Urinary bladder (tissue), 4 donors: Measurements from ENCODE around the gene GBA2. TPM values are rescaled to one million over a fixed set of nuclear protein-coding genes. Genes with fewer than 3 reads are reported as not detected.
A peak's percentile ranks its signal among the peaks of the same experiment; 100 is the strongest.

Experiments
- DNase-seq: peaks from one replicate; pipeline ENCODE4 v3.0.0-alpha.2; 2015; ENCODE audit errors: extremely low spot score
- H3K27ac ChIP-seq: one replicate; pipeline ENCODE4 v1.5.1; 2013; ENCODE audit warnings: low read depth, mild to moderate bottlenecking, moderate library complexity
- H3K36me3 ChIP-seq: one replicate; pipeline ENCODE4 v1.6.1; 2013; ENCODE audit warnings: mild to moderate bottlenecking, moderate library complexity; ENCODE audit not compliant: insufficient read depth
- H3K4me1 ChIP-seq: one replicate; pipeline ENCODE4 v1.6.1; 2013; ENCODE audit warnings: mild to moderate bottlenecking, moderate library complexity; ENCODE audit not compliant: insufficient read depth
- H3K4me3 ChIP-seq: one replicate; pipeline ENCODE4 v1.5.1; 2013; ENCODE audit warnings: low read depth, low read length
- WGBS: extraction: QIAGEN DNeasy Blood & Tissue Kit; methylation state at CpG from one replicate; pipeline ENCODE4 v1.1.7; 2013; 5-methylcytosine and 5-hydroxymethylcytosine counted together
- polyA plus RNA-seq: library from polyadenylated mRNA; stranded (reverse); fragments of 200-250 nt; gene quantifications from one replicate; pipeline ENCODE4 v1.2.3, GENCODE V29; 2013
- total RNA-seq: library from RNA; depleted of rRNA; stranded (reverse); fragments of >200 nt; gene quantifications from one replicate; pipeline ENCODE4 v1.2.3, GENCODE V29; 2014
- donor health status: healthy with polysubstance abuse.
- donor health status: healthy.

GBA2 gene
- total and polyA plus RNA-seq, 2 donors: 36.0 to 51.4 TPM

DNA sequence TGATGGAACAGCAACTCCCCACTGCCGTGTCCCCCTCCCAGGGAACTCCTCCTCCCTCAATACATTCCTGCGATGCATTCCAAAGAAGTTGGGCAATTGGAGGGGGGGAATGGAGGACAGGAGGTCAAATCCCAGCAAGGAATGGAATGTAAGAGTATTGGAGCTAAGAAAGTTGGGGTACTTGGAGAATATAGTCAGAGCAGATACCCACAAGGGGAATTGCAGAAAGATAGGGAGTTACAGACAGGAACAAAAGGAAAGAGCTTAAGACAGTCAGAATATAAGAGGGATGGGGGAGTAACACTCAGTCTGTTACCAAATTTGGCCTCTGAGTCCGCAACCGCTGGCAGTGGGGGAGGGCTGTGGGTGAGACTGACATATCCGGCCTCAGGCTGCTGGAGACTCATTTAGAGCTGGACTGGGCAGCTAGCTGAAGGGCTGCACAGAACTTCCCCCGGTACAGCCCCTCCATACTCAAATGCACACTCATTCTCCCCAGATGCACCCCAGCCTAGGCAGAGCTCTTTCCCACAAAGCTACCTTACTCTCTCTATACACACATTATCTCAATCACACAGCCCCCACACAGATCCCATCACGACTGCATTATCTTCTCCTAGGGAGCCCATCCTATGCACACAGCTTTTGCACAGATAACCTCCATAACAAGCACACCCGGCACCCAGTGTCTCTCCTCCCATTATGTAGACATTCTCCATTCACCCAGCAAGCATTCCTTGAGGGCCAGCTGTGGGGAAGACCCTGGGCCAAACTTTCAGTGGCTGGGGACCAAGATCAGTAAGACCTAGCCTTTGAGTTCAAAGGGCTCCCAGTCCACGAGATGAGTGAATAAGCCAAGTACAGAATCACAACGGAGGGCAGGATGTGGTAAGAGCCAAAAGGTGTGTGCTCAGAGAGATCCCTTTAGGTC, 20.7 kb downstream of the GBA2 start:
- no peaks in the 10 kb centered on the region for H3K36me3 ChIP-seq
- H3K27ac ChIP-seq: peak overlapping the region; percentile 42
- peak; percentile 37 for DNase-seq
- 6% methylated on average over 10 of the region's 10 CpGs for WGBS
- H3K4me1 ChIP-seq: peaks cover 4% of the 10 kb centered on the region
- H3K4me3 ChIP-seq: peak overlapping the region; percentile 1

DNA sequence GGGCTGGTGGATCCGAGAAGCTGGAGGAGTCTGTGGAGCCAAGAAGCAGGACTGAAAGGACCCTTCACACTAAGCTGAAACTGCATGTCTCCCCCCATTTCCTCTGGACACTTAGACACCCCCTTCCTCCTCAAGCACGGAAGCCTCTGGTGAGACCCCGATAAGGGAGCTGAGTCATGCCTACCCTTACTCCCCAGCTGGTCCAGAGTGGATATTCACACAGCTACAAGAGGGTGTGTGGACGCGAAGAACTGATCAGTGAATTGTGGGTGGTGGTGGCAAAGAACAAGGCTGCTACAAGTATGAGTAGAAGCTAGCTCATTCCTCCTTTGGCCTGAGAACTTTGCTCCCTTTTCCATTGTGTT, 21.4 kb downstream of the GBA2 start:
- Histone ChIP-seq H3K4me3 (no peak overlapping the region), H3K27ac (peak overlapping the region; percentile 42), H3K4me1 (peaks cover 4% of the 10 kb centered on the region), H3K36me3 (no peaks in the 10 kb centered on the region)
- no peak for DNase-seq
- 15% methylated on average over 5 of the region's 5 CpGs for WGBS

DNA sequence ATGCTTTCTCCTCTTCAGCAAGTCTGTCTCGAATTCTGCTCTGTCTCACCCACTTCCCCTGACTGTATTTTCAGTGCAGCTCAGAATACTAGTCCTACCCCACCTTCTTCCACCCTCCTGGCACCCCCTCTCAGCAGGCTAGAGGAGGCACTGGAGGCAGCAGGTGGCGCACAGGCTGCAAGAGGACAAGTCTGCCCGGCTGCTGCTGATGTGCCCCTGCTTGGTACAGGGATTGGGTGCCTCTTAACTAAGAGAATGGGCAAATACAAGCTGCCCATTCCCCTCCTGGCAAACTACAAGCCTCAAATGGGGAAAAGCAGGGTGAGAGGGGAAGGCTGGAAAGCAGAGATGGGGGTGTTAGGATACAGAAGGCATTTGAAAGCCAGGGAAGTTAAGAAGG, 22.1 kb downstream of the GBA2 start:
- DNase-seq: no peak
- H3K27ac ChIP-seq: no peak overlapping the region
- peaks cover 4% of the 10 kb centered on the region for H3K4me1 ChIP-seq
- no peak overlapping the region for H3K4me3 ChIP-seq
- WGBS: 38% methylated on average over 3 of the region's 3 CpGs
- no peaks in the 10 kb centered on the region for H3K36me3 ChIP-seq

DNA sequence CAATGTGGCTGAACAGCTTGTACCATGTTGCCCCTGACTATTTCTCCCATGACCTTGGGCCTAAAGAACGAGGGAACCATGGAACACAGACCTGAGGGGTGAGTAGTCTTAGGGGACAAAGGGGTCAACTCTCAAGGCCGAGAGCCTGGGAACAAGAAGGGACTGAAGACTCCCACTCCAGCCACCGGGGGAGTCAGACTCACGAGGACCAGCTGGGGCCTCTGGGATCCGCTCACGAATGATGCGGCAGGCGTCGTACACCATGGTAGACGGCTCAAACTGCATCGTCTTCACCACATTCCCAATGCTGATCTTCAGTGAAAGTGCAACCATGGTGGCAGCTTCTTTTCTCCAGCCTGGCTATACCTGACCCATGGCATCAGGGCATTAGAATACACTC, 23.7 kb downstream of the GBA2 start:
- no peaks in the 10 kb centered on the region for H3K36me3 ChIP-seq
- no peak for DNase-seq

DNA sequence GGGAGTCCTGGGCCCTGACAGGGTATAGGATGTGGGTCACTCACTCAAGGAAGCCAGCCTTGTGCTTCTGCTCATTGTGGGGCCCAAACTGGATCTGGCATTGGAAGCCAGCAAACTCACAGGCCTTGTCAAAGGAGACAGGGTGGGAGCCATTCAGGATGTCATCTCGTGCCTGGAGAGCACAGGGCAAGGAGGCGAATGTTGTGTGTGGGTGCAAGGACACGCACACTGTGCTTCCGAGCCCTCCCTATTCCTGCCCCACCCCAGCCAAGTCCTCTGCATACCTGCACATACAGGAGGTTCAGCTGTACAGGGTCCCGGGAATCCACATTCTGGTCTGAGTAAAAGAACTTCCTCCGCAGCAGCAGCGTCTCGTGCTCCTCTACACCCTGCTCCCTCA, 25.1 kb downstream of the GBA2 start:
- Histone ChIP-seq H3K27ac (no peak overlapping the region), H3K36me3 (peaks cover under 1% of the 10 kb centered on the region), H3K4me1 (no peaks in the 10 kb centered on the region), H3K4me3 (no peak overlapping the region)
- 95% methylated on average over 8 of the region's 8 CpGs for WGBS
- DNase-seq: no peak

More for the DNA sequence above, 23.7 kb downstream of the GBA2 start:
- H3K4me3 ChIP-seq: no peak overlapping the region
- WGBS: 91% methylated on average over 11 of the region's 11 CpGs
- no peak overlapping the region for H3K27ac ChIP-seq
- H3K4me1 ChIP-seq: peaks cover 2% of the 10 kb centered on the region

DNA sequence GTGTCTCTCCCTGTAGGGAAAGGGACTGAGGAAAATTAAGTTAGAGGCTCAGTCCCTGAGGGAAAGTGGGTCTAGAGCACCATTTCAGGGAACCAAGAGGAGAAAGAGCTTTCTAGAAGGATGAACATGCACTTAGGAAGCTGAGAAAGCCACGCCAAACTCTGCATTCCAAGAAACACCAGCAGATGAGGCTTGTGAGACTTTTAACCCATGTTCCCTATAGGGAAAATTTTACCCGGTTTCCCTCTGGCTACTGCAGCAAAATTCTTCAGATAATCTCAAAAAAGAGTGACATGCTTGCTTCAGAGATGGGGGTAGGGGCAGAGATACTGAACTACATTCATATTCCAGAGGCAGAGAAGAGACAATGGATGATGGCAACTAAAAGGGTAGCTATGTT, 25.6 kb downstream of the GBA2 start:
- Histone ChIP-seq H3K27ac (no peak overlapping the region), H3K4me1 (no peaks in the 10 kb centered on the region)
- WGBS: 85% methylated on average over 2 of the region's 2 CpGs

GRCh38 chr9:35719546-35719945, 29.5 kb downstream of the GBA2 start:
- Histone ChIP-seq H3K27ac (no peak overlapping the region), H3K36me3 (peaks cover 6% of the 10 kb centered on the region), H3K4me3 (no peak overlapping the region), H3K4me1 (no peaks in the 10 kb centered on the region)
- no peak for DNase-seq
- 92% methylated on average over 4 of the region's 4 CpGs for WGBS

More for the DNA sequence above, 25.6 kb downstream of the GBA2 start:
- Histone ChIP-seq H3K4me3 (no peak overlapping the region), H3K36me3 (peaks cover 4% of the 10 kb centered on the region)
- DNase-seq: no peak

DNA sequence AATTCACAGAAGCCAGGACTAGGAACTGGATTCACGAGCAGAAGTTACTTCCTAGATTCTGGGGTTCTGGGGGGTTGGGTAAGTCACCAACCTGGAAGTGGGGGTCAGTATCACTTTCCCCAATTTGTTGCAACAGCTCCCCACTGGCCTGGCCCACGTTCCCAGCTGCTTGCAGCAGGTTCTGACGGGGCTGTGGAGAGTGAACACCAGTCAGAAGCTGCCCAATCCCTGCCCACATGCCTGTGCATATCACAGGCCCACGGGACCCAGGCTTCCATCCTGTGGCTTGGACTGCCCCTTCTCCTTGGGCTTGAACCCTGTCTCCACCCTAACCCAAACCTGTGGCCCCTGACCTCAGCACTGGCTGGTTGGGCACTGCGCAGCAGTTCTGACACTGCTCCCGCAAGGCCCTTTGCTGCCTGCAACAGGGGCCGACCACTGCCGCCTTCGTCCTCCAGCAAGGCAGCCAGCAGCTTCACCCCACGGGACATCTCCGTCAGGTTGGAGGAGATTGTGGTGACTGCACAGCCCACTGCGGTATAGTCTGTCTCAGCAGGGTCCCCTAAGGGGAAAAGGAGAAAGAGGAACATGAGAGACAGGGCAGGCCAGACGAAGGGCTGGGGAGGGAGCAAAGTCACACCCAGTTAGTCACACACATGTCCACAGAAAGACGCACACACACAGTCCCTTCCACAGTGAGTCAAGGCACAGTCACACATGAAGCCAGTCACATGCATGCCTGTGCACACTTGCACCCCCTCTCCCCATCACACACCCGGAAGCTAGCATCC, 30.1 kb downstream of the GBA2 start:
- Histone ChIP-seq H3K4me1 (no peaks in the 10 kb centered on the region), H3K4me3 (no peak overlapping the region), H3K36me3 (peaks cover 10% of the 10 kb centered on the region), H3K27ac (no peak overlapping the region)
- DNase-seq: no peak
- 86% methylated on average over 15 of the region's 15 CpGs for WGBS

- Histone ChIP-seq H3K36me3 (peaks cover 20% of the 10 kb centered on the region), H3K4me1 (no peaks in the 10 kb centered on the region), H3K27ac (no peak overlapping the region), H3K4me3 (no peak overlapping the region)
- no peak for DNase-seq
- WGBS: 89% methylated on average over 14 of the region's 14 CpGs
These were observed 31.7 kb downstream of the GBA2 start for GRCh38 chr9:35717132-35717870.

- DNase-seq: no peak
- Histone ChIP-seq H3K4me1 (no peaks in the 10 kb centered on the region), H3K27ac (no peak overlapping the region), H3K4me3 (no peak overlapping the region), H3K36me3 (peaks cover 23% of the 10 kb centered on the region)
- 81% methylated on average over 4 of the region's 4 CpGs for WGBS
These were observed 32.8 kb downstream of the GBA2 start for GRCh38 chr9:35716230-35716629.

GRCh38 chr9:35714579-35715252, 34.3 kb downstream of the GBA2 start:
- no peak for DNase-seq
- Histone ChIP-seq H3K27ac (no peak overlapping the region), H3K4me3 (no peak overlapping the region), H3K36me3 (peaks cover 23% of the 10 kb centered on the region), H3K4me1 (no peaks in the 10 kb centered on the region)
- WGBS: 91% methylated on average over 13 of the region's 13 CpGs

- 92% methylated on average over 6 of the region's 6 CpGs for WGBS
These were observed 34.9 kb downstream of the GBA2 start for GRCh38 chr9:35714123-35714522.

GRCh38 chr9:35713578-35713977, 35.5 kb downstream of the GBA2 start:
- Histone ChIP-seq H3K27ac (no peak overlapping the region), H3K4me3 (no peak overlapping the region), H3K4me1 (no peaks in the 10 kb centered on the region), H3K36me3 (peaks cover 19% of the 10 kb centered on the region)
- WGBS: 88% methylated on average over 3 of the region's 3 CpGs
- no peak for DNase-seq

More at GRCh38 chr9:35714123-35714522, 34.9 kb downstream of the GBA2 start:
- Histone ChIP-seq H3K27ac (no peak overlapping the region), H3K36me3 (peaks cover 23% of the 10 kb centered on the region), H3K4me1 (no peaks in the 10 kb centered on the region), H3K4me3 (no peak overlapping the region)
- no peak for DNase-seq
